Measurements from ENCODE around the gene TSPAN11.

Gene TSPAN11

GRCh38 chr12:30913323-30913722 is 13.2 kb upstream of the TSPAN11 start:
- DNase-seq, result no peak

GRCh38 chr12:30914986-30915591 is 11.5 kb upstream of the TSPAN11 start:
- no peak for DNase-seq

GRCh38 chr12:30923057-30923456 is 3.5 kb upstream of the TSPAN11 start:
- no peak for DNase-seq

- no peak for DNase-seq
These were observed 823 bp upstream of the TSPAN11 start for GRCh38 chr12:30925607-30926242.

- DNase-seq, result no peak
These were observed 669 bp downstream of the TSPAN11 start for GRCh38 chr12:30927222-30927611.

- no peak for DNase-seq
These were observed 2.1 kb downstream of the TSPAN11 start for GRCh38 chr12:30928356-30929244.

GRCh38 chr12:30930238-30930637 is 3.7 kb downstream of the TSPAN11 start:
- DNase-seq, result no peak

GRCh38 chr12:30930641-30931040 is 4.1 kb downstream of the TSPAN11 start:
- no peak for DNase-seq

GRCh38 chr12:30932881-30933280 is 6.3 kb downstream of the TSPAN11 start:
- DNase-seq, result no peak

- no peak for DNase-seq
These were observed 8.3 kb downstream of the TSPAN11 start for GRCh38 chr12:30934811-30935210.

GRCh38 chr12:30936036-30936435 is 9.5 kb downstream of the TSPAN11 start:
- no peak for DNase-seq

- DNase-seq, result no peak
These were observed 12.7 kb downstream of the TSPAN11 start for GRCh38 chr12:30939234-30939633.

- no peak for DNase-seq
These were observed 15.9 kb downstream of the TSPAN11 start for GRCh38 chr12:30942486-30942885.

GRCh38 chr12:30942936-30943335 is 16.4 kb downstream of the TSPAN11 start:
- DNase-seq, result no peak

- DNase-seq, result no peak
These were observed 19.1 kb downstream of the TSPAN11 start for GRCh38 chr12:30945443-30946164.

GRCh38 chr12:30952015-30952414 is 25.5 kb downstream of the TSPAN11 start:
- no peak for DNase-seq

- no peak for DNase-seq
These were observed 26.7 kb downstream of the TSPAN11 start for GRCh38 chr12:30953257-30953656.

- DNase-seq, result no peak
These were observed 27.6 kb downstream of the TSPAN11 start for GRCh38 chr12:30953951-30954751.

- DNase-seq, result no peak
These were observed 28.7 kb downstream of the TSPAN11 start for GRCh38 chr12:30955214-30955613.

- no peak for DNase-seq
These were observed 32.7 kb downstream of the TSPAN11 start for GRCh38 chr12:30959110-30959710.

- no peak for DNase-seq
These were observed 33.2 kb downstream of the TSPAN11 start for GRCh38 chr12:30959778-30960177.

- DNase-seq, result no peak
These were observed 34.5 kb downstream of the TSPAN11 start for GRCh38 chr12:30961030-30961429.
